Fibroblast of pulmonary artery (primary cell): Measurements from ENCODE around the gene MCCC2.

ENCODE experiments used
- DNase-seq: peaks from one replicate; pipeline ENCODE4 v3.0.0-alpha.2; 2010; ENCODE audit warnings: low read depth
- H3K4me3 ChIP-seq: replicated peaks from 2 replicates; pipeline ENCODE4 v1.5.1; 2011; ENCODE audit warnings: low read depth, mild to moderate bottlenecking, control low read depth, low read length, moderate library complexity
- CTCF ChIP-seq: IDR thresholded peaks from 2 replicates; pipeline ENCODE4 v1.5.1; 2011; ENCODE audit warnings: mild to moderate bottlenecking, control low read depth, low read length, inconsistent platforms; ENCODE audit errors: missing control alignments

The MCCC2 gene

DNA sequence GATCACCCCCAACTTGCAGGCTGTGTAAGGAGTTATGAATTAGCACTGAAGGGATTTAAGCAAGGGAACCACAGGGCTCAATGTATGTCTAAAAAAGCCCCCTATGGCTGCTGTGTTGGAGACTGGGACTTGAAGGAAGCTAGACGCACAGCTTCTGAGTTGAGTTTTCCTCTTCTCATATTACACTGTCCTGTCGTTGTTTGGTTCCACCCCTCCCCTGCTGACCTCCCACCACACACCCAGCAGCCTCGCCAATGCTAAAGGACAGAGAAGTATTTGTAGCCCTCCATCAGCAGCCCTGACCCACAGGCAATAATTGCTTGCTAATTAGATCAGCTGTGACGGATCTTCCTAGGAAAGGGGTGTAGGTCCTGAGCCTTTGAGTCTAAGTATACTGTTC, 116.8 kb downstream of the MCCC2 start:
- TF ChIP-seq CTCF: no peak
- no peak for DNase-seq
- H3K4me3 ChIP-seq: no peak overlapping the region

- no peak for DNase-seq
- no peak for TF ChIP-seq CTCF
- no peak overlapping the region for H3K4me3 ChIP-seq
Observed at GRCh38 chr5:71705421-71705820, 118.3 kb downstream of the MCCC2 start.

- DNase-seq: no peak
- no peak for TF ChIP-seq CTCF
Observed at GRCh38 chr5:71706906-71707305, 119.8 kb downstream of the MCCC2 start.

More at GRCh38 chr5:71706906-71707305, 119.8 kb downstream of the MCCC2 start:
- no peak overlapping the region for H3K4me3 ChIP-seq
